Stromal cell of bone marrow (primary cell): ENCODE results near the gene FNDC3B.
A peak's percentile ranks its signal among the peaks of the same experiment; 100 is the strongest.
"Not testable (repeated sequence)": the region's sequence is repeated elsewhere in the genome, so short reads cannot be mapped to it uniquely, and the experiment has no call there.

Experiments
- DNase-seq: peaks from one replicate; pipeline ENCODE4 v3.0.0-alpha.2; 2012; ENCODE audit warnings: low read depth

FNDC3B gene

DNA sequence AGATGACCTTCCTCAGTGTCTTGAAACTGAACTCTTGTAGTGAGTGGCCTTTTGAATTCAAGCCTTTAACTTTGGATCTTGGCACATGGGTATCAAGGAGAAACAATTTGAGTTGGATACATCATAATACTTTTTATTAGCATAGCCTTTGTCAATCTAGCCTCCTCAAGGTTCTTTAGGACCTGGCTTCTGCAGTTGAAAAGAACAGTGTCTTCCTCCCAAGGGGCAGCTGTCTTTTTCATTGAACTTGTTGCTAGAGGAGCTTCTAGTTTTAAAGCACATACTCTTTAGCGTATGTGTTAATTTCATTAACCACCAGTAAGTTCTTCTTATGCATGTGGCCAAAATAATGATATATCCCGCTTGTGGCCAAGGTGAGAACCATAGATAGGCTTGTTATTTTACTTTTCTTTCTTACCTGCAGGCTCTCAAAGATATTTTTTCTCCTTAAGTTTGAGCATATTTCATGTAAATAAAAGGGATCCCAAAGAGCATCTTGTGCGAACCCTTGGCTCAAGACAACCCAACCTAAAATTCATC is 325.7 kb downstream of the FNDC3B start:
- DNase-seq = no peak

DNA sequence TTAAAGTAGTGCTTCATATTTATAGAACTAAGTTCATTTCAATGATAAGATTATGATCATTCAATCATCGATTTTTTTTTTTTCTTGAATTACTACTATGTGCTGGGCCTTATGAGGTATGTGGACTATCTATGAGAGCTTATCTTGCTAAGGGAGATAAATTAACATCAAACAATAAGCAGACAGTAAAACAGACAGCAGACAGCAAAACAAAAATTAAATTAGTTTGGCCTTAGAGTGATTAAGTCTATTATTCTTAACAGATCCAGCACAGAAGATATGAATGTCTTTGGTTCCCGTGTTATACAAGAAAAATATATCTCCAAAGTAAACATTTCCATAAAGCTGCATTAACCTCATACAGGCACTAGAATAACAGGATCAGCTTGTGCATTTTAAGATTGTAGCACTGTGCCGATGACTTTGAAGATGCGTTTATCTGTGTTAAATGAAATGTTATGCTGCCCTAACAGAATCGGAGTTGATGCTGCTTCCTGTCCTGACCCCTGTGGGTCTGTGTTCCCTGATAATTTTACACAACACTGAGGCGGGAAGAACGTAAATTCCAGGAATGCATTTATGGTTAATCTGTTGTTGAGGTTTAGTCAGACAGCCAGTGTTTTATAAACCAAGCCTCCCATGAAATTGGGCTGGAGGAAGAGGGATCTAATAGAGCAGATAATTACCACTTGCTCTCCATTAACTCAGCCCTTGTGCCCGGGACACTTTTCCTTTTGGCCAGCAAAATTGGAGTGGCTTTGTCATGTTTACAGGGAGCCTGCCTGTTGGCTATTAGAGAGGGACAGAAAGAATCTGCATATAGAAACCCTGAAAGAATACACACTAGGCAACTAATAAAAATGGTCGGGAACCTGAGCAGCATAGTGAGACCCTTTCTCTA is 328.1 kb downstream of the FNDC3B start:
- DNase-seq = no peak

DNA sequence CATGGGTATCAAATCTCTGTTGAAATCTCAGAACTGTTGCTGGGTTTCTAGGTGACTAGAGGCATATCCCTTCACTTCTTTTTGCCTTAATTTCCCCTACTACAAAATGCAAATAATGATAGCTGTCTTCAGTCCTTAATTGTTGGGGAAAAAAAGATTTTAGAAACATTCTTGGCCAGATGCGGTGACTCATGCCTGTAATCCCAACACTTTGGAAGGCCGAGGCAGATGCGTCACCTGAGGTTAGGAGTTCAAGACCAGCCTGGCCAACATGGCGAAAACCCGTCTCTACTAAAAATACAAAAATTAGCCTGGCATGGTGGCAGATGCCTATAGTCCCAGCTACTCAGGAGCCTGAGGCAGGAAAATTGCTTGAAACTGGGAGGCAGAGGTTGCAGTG is 329.2 kb downstream of the FNDC3B start:
- not testable (repeated sequence) for DNase-seq

DNA sequence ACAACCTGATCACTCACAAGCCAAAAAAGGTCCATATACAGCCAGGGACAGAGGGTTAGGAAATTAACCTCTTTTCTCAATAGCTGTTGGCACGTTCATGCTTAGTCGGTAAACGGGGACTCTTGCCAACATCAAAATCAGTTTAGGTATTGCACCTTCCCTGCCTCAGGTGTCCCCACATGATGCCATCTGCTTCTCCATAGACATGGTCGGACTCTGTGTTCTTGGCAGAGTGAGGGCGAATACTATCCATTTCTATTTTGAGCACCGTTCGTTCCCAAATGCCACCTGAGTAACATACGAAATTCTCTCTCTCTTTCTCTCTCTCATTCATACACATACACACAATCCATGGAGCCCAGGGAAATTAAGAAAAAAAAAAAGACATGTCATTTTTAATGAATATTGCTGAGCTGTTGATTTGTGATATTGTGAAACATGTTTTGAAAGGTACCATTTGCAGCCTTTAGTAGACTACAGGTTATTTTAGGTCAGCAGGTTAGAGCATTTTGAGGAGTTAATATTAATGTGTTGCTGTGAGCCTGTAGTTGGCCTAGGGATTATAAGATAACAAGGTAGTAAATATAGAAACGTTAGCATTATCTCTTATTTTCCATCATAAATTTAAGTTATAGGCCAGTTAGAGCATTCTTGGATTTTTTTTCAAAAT is 330.3 kb downstream of the FNDC3B start:
- DNase-seq = no peak

DNA sequence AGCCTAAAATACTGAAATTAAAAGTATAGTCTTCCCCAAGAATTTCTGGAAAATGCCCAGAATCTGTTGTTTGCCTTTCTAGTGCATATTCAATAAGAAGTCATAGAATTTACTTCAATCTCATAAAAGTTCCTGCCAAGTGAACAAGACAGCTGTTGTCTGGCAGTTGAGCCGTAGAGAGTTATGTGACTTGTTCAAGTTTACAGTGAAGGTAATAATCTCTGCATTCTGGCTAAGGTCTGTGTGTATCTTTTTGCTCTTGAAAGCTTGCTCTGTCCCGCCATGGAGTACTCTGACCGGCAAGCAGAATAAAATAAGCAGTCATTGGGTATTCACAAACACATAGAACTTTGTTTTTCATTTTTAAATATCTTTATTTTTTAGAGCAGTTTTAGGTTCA is 331.0 kb downstream of the FNDC3B start:
- DNase-seq = no peak

DNA sequence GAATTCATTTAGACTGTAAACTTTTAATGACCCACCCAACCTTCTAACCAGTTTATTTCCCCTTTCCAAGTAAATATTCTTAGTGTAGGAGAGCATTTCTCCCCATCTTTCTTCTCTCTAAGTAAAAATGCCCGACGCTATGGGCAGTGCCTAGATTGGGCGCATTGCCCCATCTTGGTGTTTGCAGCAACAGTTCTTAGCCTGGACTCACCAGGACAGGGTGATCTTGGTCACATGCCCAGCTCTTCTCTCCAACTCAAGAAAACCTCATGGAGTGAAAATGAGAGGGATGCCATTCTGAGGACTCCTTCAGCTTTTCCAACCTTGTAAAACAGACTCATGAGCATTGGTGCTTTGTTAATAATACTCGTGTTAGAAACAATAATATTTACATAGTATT is 332.2 kb downstream of the FNDC3B start:
- DNase-seq = no peak

DNA sequence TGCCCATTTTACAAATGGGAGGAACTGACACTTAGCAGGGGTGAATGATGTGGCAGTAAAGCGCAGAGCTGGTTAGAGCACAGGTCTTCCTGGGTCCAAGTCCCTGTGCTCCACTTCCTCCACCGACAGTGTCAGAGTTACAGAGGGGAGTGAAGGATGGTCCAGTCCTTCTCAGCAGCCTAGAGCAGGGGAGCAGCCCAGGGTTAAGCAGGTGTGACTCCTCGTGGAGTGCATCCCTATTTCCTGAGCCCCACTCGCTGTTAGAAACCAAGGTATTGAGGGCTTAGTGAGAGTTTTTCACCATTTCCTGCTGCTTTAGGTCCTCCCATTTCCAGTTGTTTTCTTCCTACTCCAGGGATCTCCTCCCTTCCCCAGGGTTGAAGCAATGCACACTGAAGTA is 333.5 kb downstream of the FNDC3B start:
- DNase-seq = no peak

DNA sequence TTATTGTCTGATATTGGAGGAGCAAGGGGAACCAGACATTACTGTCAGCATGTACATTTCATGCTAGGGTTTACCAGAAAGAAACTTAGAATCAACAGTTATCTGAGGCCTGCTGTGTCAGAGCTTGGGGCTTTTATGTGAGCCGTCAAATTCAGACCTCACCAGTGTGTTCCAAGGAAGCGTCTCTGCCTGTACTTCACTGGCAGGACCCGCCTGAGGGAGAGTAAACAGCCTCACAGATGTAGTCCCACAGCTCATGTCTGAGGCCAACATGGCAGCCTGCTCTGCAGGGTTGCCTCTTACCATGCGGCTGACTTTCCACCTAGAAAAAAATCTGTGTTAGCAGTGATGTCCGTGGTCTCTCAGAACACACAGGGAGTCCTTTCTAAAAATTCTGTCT is 334.5 kb downstream of the FNDC3B start:
- no peak for DNase-seq

DNA sequence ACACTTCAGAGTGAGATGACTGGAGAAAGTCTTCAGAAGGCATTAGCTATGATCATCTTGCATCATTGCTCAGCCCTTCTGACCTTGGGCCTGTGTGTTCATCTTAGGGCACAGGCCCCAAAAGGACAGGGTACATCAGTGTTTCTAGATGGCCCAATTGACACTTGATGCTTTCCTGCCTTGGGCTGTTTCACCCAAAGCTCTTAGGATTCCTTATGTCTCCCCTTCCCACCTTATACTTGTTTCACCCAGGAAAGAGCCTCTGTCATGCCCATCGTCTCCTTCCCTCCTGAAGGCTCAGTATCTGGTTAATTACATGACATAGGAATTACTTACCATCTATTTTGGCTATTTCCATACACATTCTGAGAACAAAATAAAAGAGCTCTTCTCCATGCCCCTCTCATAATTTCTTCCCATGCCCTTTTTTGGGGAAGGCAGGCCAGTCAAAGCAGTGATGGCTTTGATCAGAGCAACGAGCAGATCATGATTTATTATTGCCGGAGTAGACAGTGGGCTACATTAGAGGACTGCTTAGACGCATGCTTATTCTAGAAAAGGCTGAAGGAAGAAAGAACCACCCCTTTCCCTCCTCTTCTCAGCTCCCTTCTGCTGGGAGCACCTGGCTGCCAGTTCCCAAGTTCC is 335.9 kb downstream of the FNDC3B start:
- no peak for DNase-seq

DNA sequence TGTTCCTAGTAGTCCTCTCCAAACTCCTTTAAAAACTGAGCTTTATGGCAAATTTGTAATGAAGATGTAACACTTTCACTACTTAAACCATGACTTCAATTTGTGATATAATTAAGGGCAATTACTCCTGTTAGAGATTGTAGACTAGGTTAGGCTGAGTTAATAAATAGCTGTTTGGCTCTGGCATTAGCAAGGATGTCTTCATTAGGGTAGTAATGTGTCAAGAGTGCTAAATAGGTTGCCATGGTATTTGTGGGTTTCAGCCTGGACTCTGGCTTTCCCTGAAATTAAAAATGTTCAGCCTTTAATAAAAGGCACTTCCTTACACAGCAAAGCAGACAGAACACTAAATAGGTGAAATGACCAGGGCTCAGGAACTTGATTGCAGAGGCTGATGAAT is 337.0 kb downstream of the FNDC3B start:
- no peak for DNase-seq

DNA sequence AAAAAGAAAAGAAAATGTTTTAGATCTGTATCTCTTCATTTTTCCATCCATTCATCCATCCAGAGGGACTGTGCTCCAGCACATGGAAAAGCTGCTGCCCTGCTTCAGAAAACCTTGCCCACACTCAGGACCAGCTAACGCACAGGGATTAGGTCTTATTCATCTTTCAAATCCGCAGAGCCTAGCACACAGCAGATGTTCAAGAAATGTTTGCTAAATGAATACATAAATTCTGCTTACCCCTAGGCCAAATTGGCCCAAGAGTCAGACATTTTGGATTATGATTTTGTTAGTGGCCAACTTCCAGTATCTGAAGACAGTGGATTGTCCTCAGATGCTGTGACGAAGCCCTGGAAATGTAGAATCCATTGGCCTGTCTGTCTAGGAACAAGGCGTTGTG is 337.5 kb downstream of the FNDC3B start:
- no peak for DNase-seq

DNA sequence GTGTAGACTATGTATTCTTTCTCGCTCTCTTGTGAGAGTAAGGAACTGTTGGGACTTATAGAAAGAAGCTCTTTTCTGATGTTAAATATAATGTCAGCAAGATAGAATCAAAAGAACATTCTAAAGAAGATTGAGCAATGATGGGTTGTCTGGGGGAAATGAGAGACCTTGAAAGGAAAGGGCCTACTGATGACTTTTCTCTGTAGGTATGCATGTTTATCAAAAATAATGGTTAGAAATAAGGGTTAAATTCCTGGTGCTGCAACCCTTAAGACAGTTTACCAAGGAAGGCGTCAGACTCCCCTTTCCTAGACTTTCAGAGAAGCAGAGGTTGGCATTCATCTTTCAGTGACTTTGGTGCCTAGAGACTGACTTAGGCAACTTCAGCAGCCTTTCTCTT is 339.1 kb downstream of the FNDC3B start:
- no peak for DNase-seq

DNA sequence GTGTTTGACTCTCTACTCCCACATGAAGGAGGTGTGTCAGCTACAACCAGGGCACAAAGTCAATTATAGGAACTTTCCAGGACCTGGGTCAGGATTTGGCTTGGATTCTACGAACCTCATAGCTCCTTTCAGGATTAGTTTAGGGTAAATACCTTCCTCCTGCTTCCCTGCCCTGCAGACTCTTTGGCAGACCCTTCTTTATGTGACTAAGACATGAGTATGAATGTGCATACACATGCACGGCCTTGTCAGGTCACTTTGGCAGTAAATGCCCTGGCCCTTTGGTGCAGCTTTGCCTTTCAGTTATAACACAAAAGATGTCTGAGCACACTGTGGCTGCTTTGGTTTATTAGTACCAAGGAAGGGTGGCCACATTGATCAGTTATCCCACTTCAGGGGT is 340.0 kb downstream of the FNDC3B start:
- no peak for DNase-seq

DNA sequence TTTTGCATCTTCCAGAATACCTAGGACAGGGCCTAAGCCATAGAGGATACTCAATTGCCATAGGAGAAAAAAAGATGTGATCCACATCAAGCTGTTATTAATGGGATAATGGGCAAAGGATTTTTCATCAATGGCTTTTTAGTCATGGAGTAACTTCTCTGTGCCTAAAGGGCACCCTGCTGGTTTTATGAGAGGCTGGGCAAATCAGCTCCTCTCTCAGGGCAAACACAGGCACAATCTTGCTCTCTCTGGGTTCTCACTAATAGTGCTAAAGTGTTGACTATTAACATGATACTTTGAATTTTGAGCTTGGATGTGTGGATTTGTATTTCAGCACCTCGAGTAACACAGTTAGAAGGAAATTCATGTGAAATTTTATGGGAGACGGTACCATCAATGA is 341.3 kb downstream of the FNDC3B start:
- DNase-seq = no peak

DNA sequence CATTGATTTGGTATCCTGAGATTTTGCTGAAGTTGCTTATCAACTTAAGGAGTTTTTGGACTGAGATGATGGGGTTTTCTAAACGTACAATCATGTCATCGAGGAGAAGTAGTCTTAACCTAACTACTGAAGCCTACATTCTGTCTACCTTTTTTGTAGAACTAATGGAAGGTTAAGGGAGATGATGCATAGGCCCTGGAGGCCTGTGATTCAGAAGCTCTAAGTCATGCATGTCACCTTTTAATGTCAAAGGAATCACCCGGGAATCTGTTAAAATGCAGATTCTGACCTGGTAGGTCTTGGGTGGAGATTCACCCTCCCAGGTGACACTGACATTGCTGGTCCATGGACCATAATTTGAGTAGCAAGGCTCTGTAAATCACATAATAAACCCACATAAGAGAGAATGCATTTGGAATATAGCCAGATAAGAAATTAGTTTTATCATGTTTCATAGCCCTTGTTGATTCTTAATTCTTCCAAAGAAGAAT is 344.0 kb downstream of the FNDC3B start:
- no peak for DNase-seq

DNA sequence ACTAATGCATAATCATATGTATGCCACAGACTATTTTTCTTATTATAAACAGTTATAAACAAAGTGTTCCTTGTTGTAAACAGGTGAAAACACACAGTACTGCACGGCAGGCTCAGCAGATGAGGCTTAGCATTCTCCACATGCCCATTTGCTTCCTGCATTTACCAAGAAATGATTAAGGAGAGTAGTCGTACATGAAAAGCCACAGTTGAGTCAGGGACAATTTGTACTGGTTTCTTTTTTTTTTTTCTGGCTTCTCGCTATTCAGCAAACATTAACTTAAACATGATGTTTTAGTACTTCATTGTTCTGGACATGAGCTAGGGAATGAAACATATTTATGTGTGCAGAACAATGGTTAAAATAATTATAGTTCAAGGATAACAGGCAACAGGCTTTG is 345.5 kb downstream of the FNDC3B start:
- DNase-seq = no peak

DNA sequence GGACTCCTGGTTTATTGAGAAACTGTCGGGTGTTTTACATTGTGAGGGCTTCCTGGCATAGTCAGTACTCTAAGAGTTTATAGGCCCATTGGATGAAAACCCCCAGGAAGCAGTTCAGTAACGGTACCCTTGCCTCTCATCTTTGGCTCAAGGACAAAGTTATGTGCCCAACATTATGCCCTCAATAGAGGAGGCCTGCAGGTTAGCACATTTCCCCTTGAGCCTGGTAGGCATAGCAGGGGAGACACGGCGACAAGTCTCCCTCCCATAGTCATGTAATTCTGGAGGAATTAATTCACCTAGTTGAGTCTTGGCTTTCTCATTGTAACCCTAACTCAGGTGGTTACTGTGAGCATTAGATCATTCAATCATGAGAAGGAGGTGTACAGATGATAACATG is 348.4 kb downstream of the FNDC3B start:
- DNase-seq = no peak

DNA sequence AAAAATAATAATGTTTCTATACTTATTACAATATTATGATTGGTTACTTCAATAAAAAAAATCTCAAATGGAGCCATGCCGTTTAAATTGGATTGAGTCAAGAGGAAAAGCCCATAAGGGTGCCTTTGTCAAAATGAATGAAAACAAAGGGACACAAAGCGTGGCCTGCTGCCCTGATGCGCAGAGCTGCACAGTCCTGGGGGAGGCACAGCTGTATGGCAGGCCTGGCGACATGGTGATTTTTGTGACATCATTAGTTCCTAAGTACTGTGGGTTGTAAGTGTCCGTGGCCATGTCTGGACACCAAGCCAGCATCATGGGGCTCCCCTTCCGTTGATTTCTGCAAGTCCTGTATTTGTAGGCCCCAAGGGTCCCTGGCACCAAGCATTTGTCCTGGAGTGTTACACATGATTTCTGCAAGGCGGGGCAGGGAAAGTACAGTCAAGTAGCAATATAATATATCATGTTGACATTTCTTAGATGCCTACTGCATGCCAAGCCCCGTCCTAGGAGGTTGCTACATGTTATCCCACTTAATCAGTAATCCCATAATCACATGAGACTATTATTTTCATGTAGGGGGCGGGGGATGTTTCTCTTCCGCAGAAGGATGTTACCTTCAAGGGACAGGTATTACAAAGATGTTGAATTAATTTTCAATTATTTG is 349.2 kb downstream of the FNDC3B start:
- no peak for DNase-seq

DNA sequence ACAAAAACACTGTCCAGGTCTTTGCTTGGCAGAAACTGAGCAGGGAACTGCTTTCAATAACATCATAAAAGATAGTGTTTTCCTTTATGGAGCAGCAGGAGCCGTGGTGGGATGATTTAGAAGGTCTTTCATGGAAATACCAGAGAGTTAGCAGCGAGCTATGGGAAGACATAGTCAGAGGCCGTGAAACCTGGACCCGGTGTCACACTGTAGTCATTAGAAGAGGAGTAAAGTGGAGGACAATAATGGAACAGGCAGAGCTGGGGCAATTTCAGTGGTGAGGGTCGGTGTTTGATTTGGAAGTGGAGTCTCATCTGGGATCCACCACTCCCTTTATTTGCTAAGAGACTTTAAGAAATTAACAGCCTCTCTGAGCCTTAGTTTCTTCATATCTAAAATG is 351.4 kb downstream of the FNDC3B start:
- DNase-seq = no peak

DNA sequence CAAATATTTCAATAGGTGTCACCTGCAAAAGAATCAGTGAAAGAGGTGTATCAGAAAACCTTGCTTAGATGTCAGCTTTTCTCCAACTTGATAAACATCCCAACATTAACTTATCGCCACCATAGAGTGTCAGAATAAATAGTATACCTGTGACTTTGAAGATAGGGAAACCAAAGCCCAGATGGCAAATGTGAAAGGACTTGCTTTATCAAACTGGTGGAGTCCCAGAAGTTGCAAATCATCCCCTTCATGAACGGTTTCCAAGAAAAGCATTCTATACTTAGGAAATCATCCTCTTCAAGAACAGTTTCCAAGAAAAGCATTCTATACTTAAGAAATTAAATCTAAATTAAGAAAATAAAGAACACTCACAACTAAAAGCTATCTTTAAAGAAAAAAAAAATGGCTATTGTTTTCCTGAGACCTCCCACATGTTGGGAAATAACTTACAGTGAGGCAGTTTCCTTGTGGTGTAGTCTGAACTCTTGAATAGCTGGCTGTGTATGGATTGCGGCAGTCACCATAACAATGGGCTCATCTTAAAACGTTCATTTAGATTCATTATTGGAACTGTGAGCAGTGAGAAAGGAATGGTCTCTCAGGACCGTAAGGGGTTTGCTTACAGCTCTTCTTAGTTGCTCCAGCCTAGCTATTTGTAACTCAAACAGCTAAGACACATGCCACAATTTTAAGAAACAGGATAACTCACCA is 352.4 kb downstream of the FNDC3B start:
- peak; percentile 33 for DNase-seq

DNA sequence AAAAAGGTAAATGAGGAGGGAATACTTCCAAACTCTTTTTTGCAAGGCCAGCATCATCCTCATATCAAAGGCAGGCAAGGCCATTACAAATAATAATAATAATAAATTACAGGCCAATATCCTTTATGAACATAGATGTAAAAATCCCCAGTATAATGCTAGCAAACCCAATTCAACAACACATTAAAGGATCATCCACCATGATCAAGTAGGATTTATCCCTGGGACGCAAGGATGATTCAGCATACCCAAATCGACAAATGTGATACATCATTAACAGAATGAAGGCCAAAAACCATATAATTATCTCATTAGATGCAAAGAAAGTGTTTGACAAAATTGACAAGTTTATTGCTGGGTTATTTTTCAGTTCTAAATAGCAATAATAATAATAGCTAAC is 355.3 kb downstream of the FNDC3B start:
- no peak for DNase-seq

DNA sequence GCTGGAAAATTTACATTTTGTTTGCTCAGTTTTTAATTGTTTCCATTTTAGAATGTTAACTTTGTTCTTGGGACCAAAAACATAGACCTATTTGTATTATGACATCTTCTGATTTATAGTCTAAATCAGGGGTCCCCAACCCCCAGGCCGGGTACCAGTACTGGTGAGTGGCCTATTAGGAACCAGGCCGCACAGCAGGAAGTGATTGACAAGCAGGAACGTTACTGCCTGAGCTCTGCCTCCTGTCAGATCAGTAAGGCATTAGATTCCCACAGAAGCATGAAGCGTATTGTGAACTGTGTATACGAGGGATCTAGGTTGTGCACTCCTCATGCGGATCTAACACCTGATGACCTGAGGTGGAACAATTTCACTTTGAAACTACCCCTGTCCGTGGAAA is 357.0 kb downstream of the FNDC3B start:
- DNase-seq = no peak
